ENCODE results near the gene KMT5B. TPM values are rescaled to one million over a fixed set of nuclear protein-coding genes. Genes with fewer than 3 reads are reported as not detected.

Gene KMT5B
- total and polyA plus RNA-seq, 2 of the 13 experiments (the other 11 are each of a cell fraction or from before 2014, with no cell fraction given), result 17.6 to 23.7 TPM

- TF ChIP-seq ZBTB42 (CRISPR knock-in tag; IDR thresholded peaks at IDR 0.05), result no peak
- TF ChIP-seq CHCHD3 (CRISPR knock-in tag; IDR thresholded peaks at IDR 0.05), result no peak
- 0 out of 2 replicates have a peak, but pooled peaks have one; percentile 0 for TF ChIP-seq ZSCAN25 (CRISPR knock-in tag; IDR thresholded peaks at IDR 0.05)
- TF ChIP-seq DMAP1 (CRISPR knock-in tag; IDR thresholded peaks at IDR 0.05), result 0 out of 2 replicates have a peak, but pooled peaks have one; percentile 14
- TF ChIP-seq YEATS4 (CRISPR knock-in tag; IDR thresholded peaks at IDR 0.05; ENCODE audit: borderline replicate concordance), result peak; percentile 24; the same call in 1 of the 2 replicates
- no peak for TF ChIP-seq TBL1XR1 (IDR thresholded peaks at IDR 0.05; ENCODE audit: borderline replicate concordance, low read length, partially characterized antibody)
- 0 out of 2 replicates have a peak, but pooled peaks have one; percentile 20 for TF ChIP-seq MAX (IDR thresholded peaks at IDR 0.05)
- TF ChIP-seq TEAD3 (CRISPR knock-in tag; optimal IDR thresholded peaks at IDR 0.05; ENCODE audit: borderline replicate concordance), result peak; percentile 13
- 0 out of 2 replicates have a peak, but pooled peaks have one; percentile 4 for TF ChIP-seq PAXIP1 (CRISPR knock-in tag; conservative IDR thresholded peaks at IDR 0.05)
- TF ChIP-seq ZNF292 (CRISPR knock-in tag; IDR thresholded peaks at IDR 0.05; ENCODE audit: borderline replicate concordance, low read depth), result 0 out of 2 replicates have a peak, but pooled peaks have one; percentile 9
These were observed 74.9 kb downstream of the KMT5B start (continued) for GRCh38 chr11:68138237-68138636.

Measured in HepG2 (cell line).